ENCODE data around the gene IL18BP.

GRCh38 chr11:72045849-72046248, 47.1 kb downstream of the IL18BP start:
- TF ChIP-seq CTCF (conservative IDR thresholded peaks at IDR 0.05; ENCODE audit: low read depth, low read length) (no peak), EZH2 (IDR thresholded peaks at IDR 0.05; ENCODE audit: borderline replicate concordance, low read depth, low read length, poor library complexity, severe bottlenecking) (no peak)

Measured in A673 (cell line).